Jurkat, Clone E6-1 (cell line): Measurements from ENCODE around the gene KDM3B.
"Not testable (repeated sequence)": the region's sequence is repeated elsewhere in the genome, so short reads cannot be mapped to it uniquely, and the experiment has no call there.

Experiments used
- DNase-seq: peaks from one replicate; pipeline ENCODE4 v3.0.0-alpha.2; 2011; ENCODE audit warnings: low read depth, low spot score
- H3K4me3 ChIP-seq: 2 replicates; pipeline ENCODE4 v1.5.1; 2011; ENCODE audit warnings: mild to moderate bottlenecking, low read length, control low read depth, moderate library complexity

The KDM3B gene

GRCh38 chr5:138372653-138373052 is 20.2 kb downstream of the KDM3B start:
- no peak overlapping the region for H3K4me3 ChIP-seq
- no peak for DNase-seq

GRCh38 chr5:138382347-138382746 is 29.9 kb downstream of the KDM3B start:
- DNase-seq, result no peak
- no peak overlapping the region for H3K4me3 ChIP-seq

- no peak for DNase-seq
- H3K4me3 ChIP-seq, result no peak overlapping the region
Observed at GRCh38 chr5:138385660-138386059, 33.2 kb downstream of the KDM3B start.

- no peak overlapping the region for H3K4me3 ChIP-seq
- DNase-seq, result no peak
Observed at GRCh38 chr5:138386290-138386689, 33.8 kb downstream of the KDM3B start.

- no peak for DNase-seq
- no peak overlapping the region for H3K4me3 ChIP-seq
Observed at GRCh38 chr5:138389332-138389731, 36.8 kb downstream of the KDM3B start.

- not testable (repeated sequence) for H3K4me3 ChIP-seq, DNase-seq
Observed at GRCh38 chr5:138389911-138390310, 37.4 kb downstream of the KDM3B start.

- H3K4me3 ChIP-seq, result no peak overlapping the region
- DNase-seq, result no peak
Observed at GRCh38 chr5:138391859-138392386, 39.4 kb downstream of the KDM3B start.

- H3K4me3 ChIP-seq, result no peak overlapping the region
- no peak for DNase-seq
Observed at GRCh38 chr5:138402640-138403039, 50.2 kb downstream of the KDM3B start.

- no peak overlapping the region for H3K4me3 ChIP-seq
- DNase-seq, result no peak
Observed at GRCh38 chr5:138408023-138408422, 55.5 kb downstream of the KDM3B start.

- H3K4me3 ChIP-seq, DNase-seq: not testable (repeated sequence)
Observed at GRCh38 chr5:138410996-138411640, 58.6 kb downstream of the KDM3B start.

GRCh38 chr5:138418444-138418843 is 66.0 kb downstream of the KDM3B start:
- H3K4me3 ChIP-seq, result no peak overlapping the region
- DNase-seq, result no peak

- H3K4me3 ChIP-seq, result no peak overlapping the region
- DNase-seq, result no peak
Observed at GRCh38 chr5:138425079-138425478, 72.6 kb downstream of the KDM3B start.

- DNase-seq, result no peak
- H3K4me3 ChIP-seq, result no peak overlapping the region
Observed at GRCh38 chr5:138435943-138436342, 83.5 kb downstream of the KDM3B start.

- DNase-seq, result no peak
- peak overlapping the region; percentile 59 for H3K4me3 ChIP-seq
Observed at GRCh38 chr5:138438003-138438723, 85.7 kb downstream of the KDM3B start.

- peak; percentile 34 for DNase-seq
- H3K4me3 ChIP-seq, result peak within 1 kb of the TSS; percentile 59
Observed at GRCh38 chr5:138438724-138439476, 86.4 kb downstream of the KDM3B start, which contains the start of gene REEP2. Gene REEP2 (plus strand): TSS chr5:138439057. CDS start chr5:138439209, 152 bp downstream.

GRCh38 chr5:138439477-138440158 is 87.1 kb downstream of the KDM3B start:
- H3K4me3 ChIP-seq, result peak overlapping the region; percentile 59
- no peak for DNase-seq

GRCh38 chr5:138440159-138441073 is 87.9 kb downstream of the KDM3B start:
- H3K4me3 ChIP-seq, result no peak overlapping the region

GRCh38 chr5:138441221-138441620 is 88.7 kb downstream of the KDM3B start:
- H3K4me3 ChIP-seq, result no peak overlapping the region
- no peak for DNase-seq

More at GRCh38 chr5:138440159-138441073, 87.9 kb downstream of the KDM3B start:
- no peak for DNase-seq
